Adrenal gland (tissue), 5 donors: ENCODE results near the gene APLF.

Source experiments
- POLR2A ChIP-seq, 2 donors: fragments of 450-650 bp; IDR thresholded peaks; one replicate each; pipeline ENCODE4 v1.6.1; 2017; ENCODE audit warnings: antibody characterized with exemption in 2 of 2, mild to moderate bottlenecking in 2 of 2, moderate library complexity in 1 of 2
- TF ChIP-seq, protein P1 (sequence below), 6 experiments: fragments of 450-650 bp in 4 of 6; fragments of 200-600 bp in 2 of 6; sonication (generic) in 1 of 6; IDR thresholded peaks; 1 replicate in 5 of 6; 2 replicates in 1 of 6; pipeline versions ENCODE4 v1.5.1 to v1.8.0; 2016 to 2021; ENCODE audit warnings: antibody characterized with exemption in 6 of 6, mild to moderate bottlenecking in 2 of 6, moderate library complexity in 1 of 6
- donor health status: DM: no; HTN: no; CAD: no.

DNA sequence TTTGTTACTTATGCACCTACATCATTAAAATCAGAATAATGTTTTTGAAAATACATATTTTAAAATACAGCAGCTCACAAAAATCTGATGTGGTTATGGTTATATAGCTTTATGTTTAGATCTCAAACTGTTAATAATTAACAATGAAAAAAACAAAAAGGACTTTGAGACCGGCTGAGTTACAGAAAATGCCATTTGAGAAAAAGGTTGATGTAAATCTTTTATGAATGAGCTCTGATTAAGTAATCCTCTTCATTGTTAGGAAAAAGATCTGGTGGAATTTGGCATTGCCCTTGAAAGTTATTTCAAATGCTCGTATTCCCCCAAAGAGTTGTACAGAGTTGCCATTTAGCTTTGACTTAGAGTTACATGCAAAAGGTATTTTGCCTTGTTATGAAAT, 93.2 kb downstream of the APLF start:
- TF ChIP-seq, protein P1, sequence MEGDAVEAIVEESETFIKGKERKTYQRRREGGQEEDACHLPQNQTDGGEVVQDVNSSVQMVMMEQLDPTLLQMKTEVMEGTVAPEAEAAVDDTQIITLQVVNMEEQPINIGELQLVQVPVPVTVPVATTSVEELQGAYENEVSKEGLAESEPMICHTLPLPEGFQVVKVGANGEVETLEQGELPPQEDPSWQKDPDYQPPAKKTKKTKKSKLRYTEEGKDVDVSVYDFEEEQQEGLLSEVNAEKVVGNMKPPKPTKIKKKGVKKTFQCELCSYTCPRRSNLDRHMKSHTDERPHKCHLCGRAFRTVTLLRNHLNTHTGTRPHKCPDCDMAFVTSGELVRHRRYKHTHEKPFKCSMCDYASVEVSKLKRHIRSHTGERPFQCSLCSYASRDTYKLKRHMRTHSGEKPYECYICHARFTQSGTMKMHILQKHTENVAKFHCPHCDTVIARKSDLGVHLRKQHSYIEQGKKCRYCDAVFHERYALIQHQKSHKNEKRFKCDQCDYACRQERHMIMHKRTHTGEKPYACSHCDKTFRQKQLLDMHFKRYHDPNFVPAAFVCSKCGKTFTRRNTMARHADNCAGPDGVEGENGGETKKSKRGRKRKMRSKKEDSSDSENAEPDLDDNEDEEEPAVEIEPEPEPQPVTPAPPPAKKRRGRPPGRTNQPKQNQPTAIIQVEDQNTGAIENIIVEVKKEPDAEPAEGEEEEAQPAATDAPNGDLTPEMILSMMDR (IDR thresholded peaks at IDR 0.05), result no peak
- TF ChIP-seq POLR2A (IDR thresholded peaks at IDR 0.05), result no peak
